Stimulated activated effector memory CD8-positive, alpha-beta T cell treated with anti-CD3 and anti-CD28 coated beads, Interleukin-12 subunit alpha, Interleukin-12 subunit beta, amount 100 ng/mL, for 72 hours (primary cell): ENCODE measurements around the gene SLC26A2.
"Not testable (repeated sequence)": the region's sequence is repeated elsewhere in the genome, so short reads cannot be mapped to it uniquely, and the experiment has no call there.

ENCODE experiments used
- ATAC-seq: fragments of 150-1000 bp; cut with Tn5 transposase; 2 replicates; pipeline ENCODE4 v1.10.0; 2021
- DNase-seq, 2 donors: peaks; one replicate each; pipeline ENCODE4 v3.0.0; 2021 to 2022; ENCODE audit warnings: low spot score in 2 of 2
- H3K27ac Mint-ChIP-seq: one replicate; pipeline ENCODE4 v1.8.0; 2022; ENCODE audit warnings: mild to moderate bottlenecking, mixed read lengths
- H3K36me3 Mint-ChIP-seq: one replicate; pipeline ENCODE4 v1.8.0; 2022; ENCODE audit warnings: mild to moderate bottlenecking, mixed read lengths
- H3K4me1 Mint-ChIP-seq: one replicate; pipeline ENCODE4 v1.8.0; 2022; ENCODE audit warnings: mixed read lengths
- H3K4me3 Mint-ChIP-seq: one replicate; pipeline ENCODE4 v1.8.0; 2022; ENCODE audit warnings: mild to moderate bottlenecking, mixed read lengths
- H3K9me3 Mint-ChIP-seq: one replicate; pipeline ENCODE4 v1.8.0; 2022; ENCODE audit warnings: mixed read lengths

SLC26A2 gene

GRCh38 chr5:149943177-149943949 lies 17.2 kb upstream of the SLC26A2 start:
- not testable (repeated sequence) for ATAC-seq, H3K27ac Mint-ChIP-seq, H3K36me3 Mint-ChIP-seq, H3K4me3 Mint-ChIP-seq, H3K9me3 Mint-ChIP-seq, H3K4me1 Mint-ChIP-seq, DNase-seq

DNA sequence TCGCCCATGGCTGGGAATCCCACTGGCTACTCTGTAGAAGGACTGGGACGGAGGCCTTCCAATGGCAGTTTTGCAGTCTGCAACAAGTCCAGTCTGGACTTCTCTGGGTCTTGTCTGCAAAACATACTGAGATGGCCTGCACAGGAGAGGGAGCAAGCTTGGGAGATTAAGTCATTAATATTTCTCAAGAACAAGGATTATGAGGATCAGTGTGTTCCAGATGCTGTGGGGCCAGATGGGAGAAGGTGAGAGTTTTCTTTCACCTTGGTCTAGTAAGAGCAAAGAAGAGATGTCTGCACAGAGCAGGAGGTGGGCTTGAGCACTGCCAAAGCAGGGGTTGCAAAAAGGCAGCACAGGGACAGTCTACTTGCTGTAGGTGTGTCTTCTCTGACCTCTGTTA lies 15.9 kb upstream of the SLC26A2 start, which contains the start of gene PDE6A:
Gene PDE6A (minus strand): TSS at position 128 of the 400 bp plus-strand sequence. CDS start 120 bp downstream, at position 8.
- no peak within 1 kb of the TSS for H3K27ac Mint-ChIP-seq
- peaks cover 5% of the 10 kb centered on the region for H3K4me1 Mint-ChIP-seq
- H3K36me3 Mint-ChIP-seq: no peaks in the 10 kb centered on the region
- no peak for ATAC-seq
- no peak within 1 kb of the TSS for H3K4me3 Mint-ChIP-seq
- H3K9me3 Mint-ChIP-seq: no peaks in the 10 kb centered on the region
- no peak for DNase-seq

GRCh38 chr5:149946118-149946517 lies 14.4 kb upstream of the SLC26A2 start:
- H3K9me3 Mint-ChIP-seq: no peaks in the 10 kb centered on the region
- no peaks in the 10 kb centered on the region for H3K36me3 Mint-ChIP-seq
- DNase-seq (no peak), ATAC-seq (no peak)
- no peaks in the 10 kb centered on the region for H3K4me1 Mint-ChIP-seq
- peak overlapping the region; percentile 23 for H3K27ac Mint-ChIP-seq
- no peak overlapping the region for H3K4me3 Mint-ChIP-seq

DNA sequence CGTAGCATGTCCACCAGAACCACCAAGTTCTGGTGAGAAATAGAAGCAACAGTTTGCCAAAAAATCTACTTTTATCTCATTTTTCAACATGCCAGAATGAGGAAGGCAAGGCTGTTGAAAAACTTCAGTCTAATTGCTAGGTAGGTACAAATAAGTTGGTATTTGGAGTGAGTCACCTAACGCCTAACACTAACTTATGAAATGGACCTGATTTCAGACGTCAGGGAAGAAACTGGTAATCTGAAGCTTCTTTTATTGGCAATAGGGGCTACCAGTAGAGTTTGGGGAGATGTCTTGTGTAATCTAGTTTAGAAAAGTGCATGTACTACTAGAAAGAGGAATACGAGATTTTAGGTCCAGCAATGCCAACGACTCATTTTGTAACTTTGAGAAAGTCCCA lies 11.6 kb upstream of the SLC26A2 start:
- ATAC-seq (no peak), DNase-seq (no peak)
- Mint-ChIP-seq H3K9me3 (no peaks in the 10 kb centered on the region), H3K4me1 (no peaks in the 10 kb centered on the region), H3K4me3 (no peak overlapping the region), H3K27ac (no peak overlapping the region), H3K36me3 (no peaks in the 10 kb centered on the region)

DNA sequence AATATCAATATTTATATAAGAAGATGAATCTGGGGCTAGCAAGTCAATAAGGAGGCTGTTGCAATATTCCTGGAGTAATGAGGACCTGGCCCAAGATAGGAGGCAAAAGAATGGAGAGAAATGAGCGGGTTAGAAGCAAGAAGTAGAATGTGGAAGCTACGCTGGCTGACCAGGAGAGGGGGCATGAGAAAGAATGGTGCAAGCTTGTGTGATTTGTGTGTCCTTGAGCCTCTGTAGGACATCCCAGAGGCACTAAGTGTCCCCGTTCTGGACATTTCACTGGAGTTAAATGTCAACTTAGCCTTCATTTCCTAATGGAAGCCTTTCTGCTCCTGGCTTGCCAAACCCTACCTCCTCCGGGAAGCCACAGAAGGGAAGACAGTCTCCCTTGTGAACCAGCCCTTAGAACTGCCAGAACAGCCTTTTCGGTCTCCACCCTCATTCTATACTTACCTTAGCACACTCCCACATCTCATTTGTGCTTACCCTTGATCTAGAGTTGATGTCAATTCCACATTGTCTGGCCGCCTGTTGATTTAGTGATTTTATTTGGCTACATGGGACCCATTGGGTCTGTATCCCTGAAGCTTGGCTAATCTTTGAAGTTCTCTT lies 9.3 kb upstream of the SLC26A2 start:
- DNase-seq (no peak), ATAC-seq (no peak)
- no peak overlapping the region for H3K4me3 Mint-ChIP-seq
- H3K27ac Mint-ChIP-seq: no peak overlapping the region
- H3K36me3 Mint-ChIP-seq: no peaks in the 10 kb centered on the region
- no peaks in the 10 kb centered on the region for H3K9me3 Mint-ChIP-seq
- no peaks in the 10 kb centered on the region for H3K4me1 Mint-ChIP-seq

DNA sequence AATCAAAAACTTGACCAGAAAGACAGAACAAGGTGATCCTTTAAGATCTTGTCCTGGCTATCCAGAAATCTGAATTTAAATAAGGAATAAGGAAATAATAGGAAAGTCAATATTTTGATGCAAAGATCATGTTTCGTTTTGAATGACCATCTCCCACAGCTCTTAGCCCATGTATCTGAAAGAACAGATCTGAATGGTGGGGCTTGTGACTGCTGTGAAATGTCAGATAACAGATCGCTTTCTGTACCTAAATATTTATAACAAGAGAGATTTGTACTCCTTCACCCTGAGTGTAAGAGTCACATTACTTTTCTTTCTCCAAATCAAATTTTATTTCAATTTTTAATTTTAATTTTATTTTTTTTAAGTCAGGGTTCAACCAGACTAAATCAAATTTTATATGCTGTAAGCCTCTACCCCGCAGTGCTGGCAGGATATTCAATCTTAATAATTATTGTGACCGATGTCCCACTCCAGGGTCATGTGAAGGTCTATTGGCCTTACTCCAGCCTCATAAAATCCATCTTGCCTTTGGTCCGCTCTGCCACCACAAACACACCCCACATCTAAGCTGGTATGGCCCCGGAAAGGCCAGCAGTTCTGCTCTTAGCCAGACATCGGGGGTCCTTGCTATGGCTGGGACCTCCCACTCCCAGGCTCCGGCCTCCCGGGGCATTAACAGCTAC lies 7.0 kb upstream of the SLC26A2 start:
- Mint-ChIP-seq H3K4me1 (no peaks in the 10 kb centered on the region), H3K9me3 (no peaks in the 10 kb centered on the region), H3K27ac (no peak overlapping the region), H3K4me3 (no peak overlapping the region), H3K36me3 (no peaks in the 10 kb centered on the region)
- DNase-seq (no peak), ATAC-seq (no peak)

- Mint-ChIP-seq H3K4me1 (peaks cover 11% of the 10 kb centered on the region), H3K36me3 (peaks cover 4% of the 10 kb centered on the region), H3K4me3 (no peak overlapping the region), H3K9me3 (no peaks in the 10 kb centered on the region), H3K27ac (no peak overlapping the region)
- no peak for DNase-seq
- ATAC-seq: no peak
Observed at GRCh38 chr5:149954798-149955197, 5.8 kb upstream of the SLC26A2 start.

GRCh38 chr5:149956685-149957084 lies 3.9 kb upstream of the SLC26A2 start:
- peaks cover 10% of the 10 kb centered on the region for H3K36me3 Mint-ChIP-seq
- H3K4me1 Mint-ChIP-seq: peaks cover 25% of the 10 kb centered on the region
- no peak overlapping the region for H3K4me3 Mint-ChIP-seq
- no peaks in the 10 kb centered on the region for H3K9me3 Mint-ChIP-seq
- DNase-seq: no peak
- ATAC-seq: no peak
- no peak overlapping the region for H3K27ac Mint-ChIP-seq

- ATAC-seq (no peak), DNase-seq (no peak)
- H3K36me3 Mint-ChIP-seq: peaks cover 10% of the 10 kb centered on the region
- no peaks in the 10 kb centered on the region for H3K9me3 Mint-ChIP-seq
- H3K27ac Mint-ChIP-seq: no peak overlapping the region
- H3K4me3 Mint-ChIP-seq: no peak overlapping the region
- peaks cover 37% of the 10 kb centered on the region for H3K4me1 Mint-ChIP-seq
Observed at GRCh38 chr5:149957855-149958254, 2.7 kb upstream of the SLC26A2 start.

GRCh38 chr5:149959406-149960236 lies 937 bp upstream of the SLC26A2 start:
- ATAC-seq (peak; percentile 48), DNase-seq (peak; percentile 18 to 70)
- Mint-ChIP-seq H3K36me3 (peaks cover 10% of the 10 kb centered on the region), H3K4me1 (peaks cover 39% of the 10 kb centered on the region), H3K4me3 (peak overlapping the region; percentile 78), H3K9me3 (no peaks in the 10 kb centered on the region), H3K27ac (peak overlapping the region; percentile 97)

- H3K36me3 Mint-ChIP-seq: peaks cover 10% of the 10 kb centered on the region
- DNase-seq (no peak), ATAC-seq (no peak)
- no peaks in the 10 kb centered on the region for H3K9me3 Mint-ChIP-seq
- H3K4me1 Mint-ChIP-seq: peaks cover 39% of the 10 kb centered on the region
- peak overlapping the region; percentile 78 for H3K4me3 Mint-ChIP-seq
- peak overlapping the region; percentile 97 for H3K27ac Mint-ChIP-seq
Observed at GRCh38 chr5:149961186-149961685, 678 bp downstream of the SLC26A2 start.

GRCh38 chr5:149961957-149962409 lies 1.4 kb downstream of the SLC26A2 start:
- peak overlapping the region; percentile 78 for H3K4me3 Mint-ChIP-seq

DNA sequence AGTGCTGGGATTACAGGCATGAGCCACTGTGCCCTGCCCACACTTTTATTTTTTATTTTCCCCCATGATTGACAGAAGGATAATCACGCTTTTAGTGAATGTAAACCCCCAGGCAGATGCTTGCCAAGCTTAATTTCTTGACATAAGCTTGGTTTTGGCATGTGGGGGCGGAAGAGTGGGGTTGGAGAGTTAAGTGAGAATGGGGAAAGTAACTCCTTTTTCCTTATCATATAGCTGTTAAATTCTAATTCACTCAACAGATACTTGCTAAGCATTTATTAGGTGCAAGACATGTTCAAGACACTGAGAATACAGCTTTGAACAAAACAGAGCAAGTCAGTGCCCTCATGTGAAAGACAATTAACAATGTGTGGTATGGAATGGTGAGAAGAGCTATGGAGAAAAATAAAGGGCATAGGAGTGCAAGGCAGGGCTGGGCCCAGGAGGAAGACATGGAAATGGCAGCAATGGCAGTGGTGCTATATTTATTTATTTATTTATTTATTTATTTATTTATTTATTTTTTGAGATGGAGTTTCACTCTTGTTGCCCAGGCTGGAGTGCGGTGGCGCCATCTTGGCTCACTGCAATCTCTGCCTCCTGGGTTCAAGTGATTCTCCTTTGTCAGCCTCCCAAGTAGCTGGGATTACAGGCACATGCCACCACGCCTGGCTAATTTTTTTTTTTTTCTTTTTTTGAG lies 2.2 kb downstream of the SLC26A2 start:
- Mint-ChIP-seq H3K4me1 (peaks cover 39% of the 10 kb centered on the region), H3K36me3 (peaks cover 10% of the 10 kb centered on the region), H3K27ac (no peak overlapping the region), H3K4me3 (peak overlapping the region; percentile 78), H3K9me3 (no peaks in the 10 kb centered on the region)
- ATAC-seq: no peak
- no peak for DNase-seq

More at GRCh38 chr5:149961957-149962409, 1.4 kb downstream of the SLC26A2 start:
- no peaks in the 10 kb centered on the region for H3K9me3 Mint-ChIP-seq
- no peak for ATAC-seq
- peaks cover 10% of the 10 kb centered on the region for H3K36me3 Mint-ChIP-seq
- peak in 1 of 2 donors; percentile 53 for DNase-seq
- H3K4me1 Mint-ChIP-seq: peaks cover 39% of the 10 kb centered on the region
- H3K27ac Mint-ChIP-seq: peak overlapping the region; percentile 97

DNA sequence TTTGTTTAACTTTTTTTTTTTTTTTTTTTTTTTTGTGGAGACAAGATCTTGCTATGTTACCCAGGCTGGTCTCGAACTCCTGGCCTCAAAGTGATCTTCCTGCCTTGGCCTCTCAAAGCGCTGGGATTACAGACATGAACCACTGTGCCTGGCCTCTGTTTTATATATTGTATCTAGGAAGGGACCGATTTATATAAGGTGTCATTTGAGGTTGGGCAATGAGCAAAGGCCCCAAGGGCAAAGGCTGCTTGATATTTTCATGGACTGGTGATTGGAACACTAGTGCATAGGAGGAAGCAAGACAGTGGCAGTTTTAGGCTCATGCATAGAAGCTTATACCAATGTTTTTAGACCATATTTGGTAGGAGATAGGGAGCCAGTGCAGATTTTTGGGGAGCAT lies 3.2 kb downstream of the SLC26A2 start:
- DNase-seq (no peak), ATAC-seq (no peak)
- Mint-ChIP-seq H3K9me3 (no peaks in the 10 kb centered on the region), H3K36me3 (peaks cover 10% of the 10 kb centered on the region), H3K27ac (no peak overlapping the region), H3K4me1 (peaks cover 38% of the 10 kb centered on the region), H3K4me3 (no peak overlapping the region)
